GM18502 (cell line): ENCODE data around the gene LAMC1.

Experiments used
- ATAC-seq: cut with Tn5 transposase; IDR thresholded peaks from one replicate; pipeline ENCODE4 v1.9.1; 2021; ENCODE audit warnings: mild to moderate bottlenecking; ENCODE audit not compliant: unreplicated experiment, poor library complexity

LAMC1 gene

DNA sequence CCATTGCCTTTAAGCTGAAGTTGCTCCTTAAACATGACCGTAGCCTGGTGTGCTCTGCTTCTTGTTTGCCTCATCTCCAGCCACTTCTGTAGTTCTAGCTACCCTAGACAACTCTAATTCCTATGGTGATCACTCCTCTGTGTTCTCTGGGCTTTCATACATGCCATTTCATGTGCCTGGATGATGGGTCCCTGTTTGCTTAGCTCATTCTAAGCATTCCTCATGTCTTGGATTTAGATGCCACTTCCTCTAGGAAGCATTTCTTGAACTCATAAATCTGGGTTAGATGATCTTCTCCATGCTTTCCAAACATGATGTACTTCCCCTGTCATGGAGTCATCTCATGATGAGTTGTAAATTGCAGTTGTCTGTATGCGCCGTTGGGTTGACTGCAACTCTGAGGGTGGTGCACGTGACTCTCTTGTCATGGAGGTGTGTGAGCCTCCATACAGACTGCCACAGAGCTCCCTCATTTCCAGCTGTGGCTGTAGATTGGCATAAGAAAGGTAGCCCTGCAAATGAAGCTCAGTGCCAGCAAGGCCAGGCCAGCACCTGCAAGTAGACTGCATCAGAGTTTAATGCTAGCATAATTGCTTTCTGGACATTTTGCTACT is 77.2 kb downstream of the LAMC1 start:
- no peak for ATAC-seq

DNA sequence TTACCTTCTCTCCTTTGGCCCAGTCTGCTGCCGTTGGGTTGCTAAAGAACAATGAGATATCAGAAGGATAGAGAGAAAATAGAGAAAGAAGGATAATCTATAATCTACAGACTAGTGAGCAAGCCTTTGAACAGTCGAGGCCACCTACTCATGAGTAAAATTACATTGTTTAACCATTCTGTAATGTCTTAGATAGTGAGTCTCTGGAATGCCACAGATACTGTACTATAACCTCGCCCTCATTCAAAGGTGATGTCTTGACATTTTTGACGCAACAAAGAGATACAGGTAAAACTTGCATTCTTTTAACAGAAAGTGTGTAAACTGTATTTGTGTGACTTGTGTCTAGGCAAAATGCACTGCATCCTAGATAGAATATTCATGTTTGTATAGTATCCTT is 77.9 kb downstream of the LAMC1 start:
- no peak for ATAC-seq

DNA sequence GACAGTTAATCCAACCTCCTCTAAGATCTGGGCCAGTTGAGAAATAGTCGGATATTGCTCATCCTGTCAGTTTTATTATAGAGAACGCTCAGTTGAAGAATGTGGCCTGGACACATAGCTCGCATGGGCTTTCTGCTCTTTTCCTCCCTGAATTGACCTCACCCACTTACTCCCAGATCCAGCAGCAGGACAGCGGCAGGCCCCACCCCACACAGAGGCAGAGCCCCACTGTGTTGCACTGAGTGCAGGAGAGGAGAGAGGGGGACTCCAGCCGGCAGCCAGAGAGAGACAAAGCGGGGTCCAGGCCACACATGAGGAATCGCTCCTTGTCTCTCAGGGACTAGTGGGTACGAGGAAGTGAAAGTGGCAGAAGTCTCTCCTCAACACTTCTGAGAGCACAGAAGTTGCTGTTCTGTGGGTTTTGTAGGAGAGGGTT is 78.6 kb downstream of the LAMC1 start:
- peak; percentile 68 for ATAC-seq

DNA sequence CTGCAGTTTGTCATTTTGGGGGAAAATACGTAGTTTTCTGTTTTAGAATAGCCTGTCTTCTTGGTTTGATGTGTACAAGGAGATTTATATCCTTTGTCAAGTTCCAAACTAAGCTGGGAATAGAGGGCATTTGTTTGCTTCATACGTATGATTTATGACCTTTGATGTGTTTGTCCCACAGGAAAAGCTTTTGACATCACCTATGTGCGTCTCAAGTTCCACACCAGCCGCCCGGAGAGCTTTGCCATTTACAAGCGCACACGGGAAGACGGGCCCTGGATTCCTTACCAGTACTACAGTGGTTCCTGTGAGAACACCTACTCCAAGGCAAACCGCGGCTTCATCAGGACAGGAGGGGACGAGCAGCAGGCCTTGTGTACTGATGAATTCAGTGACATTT is 79.9 kb downstream of the LAMC1 start:
- no peak for ATAC-seq

DNA sequence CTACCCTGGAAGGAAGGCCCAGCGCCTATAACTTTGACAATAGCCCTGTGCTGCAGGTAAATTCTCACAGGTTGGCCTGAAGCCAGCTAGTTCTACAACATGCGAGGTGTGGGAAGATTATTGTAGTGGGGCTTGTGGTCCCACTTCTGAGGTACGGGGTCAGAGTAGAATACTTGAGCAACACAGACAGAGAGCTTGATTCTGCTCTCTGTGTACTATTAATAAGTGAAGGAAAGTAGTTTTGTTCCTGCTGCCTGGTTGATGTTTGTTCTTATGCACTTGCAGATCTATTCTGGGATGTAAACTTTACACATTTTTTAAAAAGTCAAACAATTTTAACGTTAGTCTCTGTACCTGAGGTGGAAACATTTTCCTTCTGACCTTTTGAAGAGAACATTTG is 80.4 kb downstream of the LAMC1 start:
- ATAC-seq, result no peak

DNA sequence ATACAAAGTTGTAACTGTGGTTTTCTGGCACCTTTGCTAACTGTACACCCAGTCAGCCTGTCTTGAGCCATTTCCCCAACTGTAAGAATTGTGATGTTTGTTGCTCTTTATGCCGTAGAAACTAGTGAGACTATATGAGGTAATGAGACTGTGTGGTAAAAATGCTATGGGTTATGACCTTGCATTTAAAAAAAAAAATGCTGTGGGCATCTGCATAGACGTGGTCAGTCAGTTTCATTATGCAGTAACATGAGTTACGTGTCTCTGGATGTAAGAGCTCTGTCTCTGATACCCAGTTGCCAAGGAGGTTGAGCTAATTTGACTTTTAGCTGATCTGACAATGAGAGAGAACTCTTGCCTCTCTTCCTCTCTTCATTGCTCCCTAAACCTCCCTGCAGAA is 82.2 kb downstream of the LAMC1 start:
- ATAC-seq, result no peak

DNA sequence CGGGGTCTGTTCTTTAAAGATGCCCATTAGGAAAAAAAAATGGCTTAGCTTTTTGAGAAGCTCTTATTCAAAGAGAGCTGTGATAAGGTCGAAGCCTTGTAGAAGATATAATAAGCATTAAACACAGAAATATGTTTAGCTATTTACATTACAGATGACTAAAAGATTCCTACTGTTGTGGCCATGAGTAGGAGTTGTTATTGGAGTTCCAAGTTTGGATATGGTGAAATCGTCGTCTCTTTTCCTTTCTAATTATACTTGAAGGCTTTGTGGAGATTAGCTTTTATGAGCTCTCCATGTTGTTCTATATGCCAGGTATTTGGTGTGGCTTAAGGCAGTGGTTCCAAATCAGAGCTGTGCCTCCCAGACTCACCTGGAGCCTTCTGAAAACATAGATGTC is 82.9 kb downstream of the LAMC1 start:
- no peak for ATAC-seq

DNA sequence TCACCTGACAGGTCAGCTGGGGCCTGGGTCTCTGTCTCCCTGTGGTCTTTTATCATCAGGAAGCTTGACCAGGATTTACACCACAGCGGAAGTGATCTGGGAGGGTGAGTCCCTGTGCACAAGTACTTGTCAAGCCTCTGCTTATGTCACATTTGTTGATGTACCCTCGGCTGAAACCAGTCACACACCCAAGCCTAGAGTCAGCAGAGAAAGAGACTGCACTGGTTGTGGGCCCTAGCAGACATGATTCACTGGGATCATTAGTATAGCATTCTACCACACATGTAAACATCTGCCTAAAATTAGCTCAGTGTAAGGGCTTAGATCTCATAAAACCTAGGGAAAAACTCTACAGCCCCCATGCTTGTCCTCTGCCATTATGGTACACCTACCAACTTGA is 83.5 kb downstream of the LAMC1 start:
- ATAC-seq, result no peak

DNA sequence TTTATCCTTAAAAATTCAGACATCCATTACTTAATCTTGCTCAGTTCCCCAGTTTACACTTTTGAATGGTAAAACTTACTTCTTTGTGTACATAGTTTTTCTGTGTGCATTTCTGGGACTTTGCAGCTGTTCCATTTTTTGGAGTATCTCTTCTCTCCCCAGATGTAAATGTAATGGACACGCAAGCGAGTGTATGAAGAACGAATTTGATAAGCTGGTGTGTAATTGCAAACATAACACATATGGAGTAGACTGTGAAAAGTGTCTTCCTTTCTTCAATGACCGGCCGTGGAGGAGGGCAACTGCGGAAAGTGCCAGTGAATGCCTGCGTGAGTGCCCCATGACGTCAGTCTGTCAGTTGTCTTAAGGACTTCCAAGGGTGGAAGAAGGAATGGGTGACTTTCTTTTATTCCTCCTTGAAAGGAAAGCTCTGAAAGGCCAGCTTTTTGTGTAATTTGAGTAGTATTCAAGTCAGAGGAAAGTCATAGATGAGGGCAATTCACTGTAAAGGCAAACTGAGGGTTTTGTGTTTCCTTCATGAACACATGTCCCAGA is 87.2 kb downstream of the LAMC1 start:
- ATAC-seq, result no peak

DNA sequence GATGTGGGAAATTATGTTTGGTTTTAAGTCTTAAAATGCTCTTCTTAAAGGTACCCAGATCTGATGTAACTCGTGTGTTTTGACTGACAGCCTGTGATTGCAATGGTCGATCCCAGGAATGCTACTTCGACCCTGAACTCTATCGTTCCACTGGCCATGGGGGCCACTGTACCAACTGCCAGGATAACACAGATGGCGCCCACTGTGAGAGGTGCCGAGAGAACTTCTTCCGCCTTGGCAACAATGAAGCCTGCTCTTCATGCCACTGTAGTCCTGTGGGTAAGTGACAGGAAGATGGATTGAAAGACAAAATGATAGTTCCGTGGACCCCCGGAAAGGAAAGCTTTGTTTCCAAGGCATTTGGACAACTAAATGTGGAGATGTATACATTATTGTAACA is 91.2 kb downstream of the LAMC1 start:
- no peak for ATAC-seq

DNA sequence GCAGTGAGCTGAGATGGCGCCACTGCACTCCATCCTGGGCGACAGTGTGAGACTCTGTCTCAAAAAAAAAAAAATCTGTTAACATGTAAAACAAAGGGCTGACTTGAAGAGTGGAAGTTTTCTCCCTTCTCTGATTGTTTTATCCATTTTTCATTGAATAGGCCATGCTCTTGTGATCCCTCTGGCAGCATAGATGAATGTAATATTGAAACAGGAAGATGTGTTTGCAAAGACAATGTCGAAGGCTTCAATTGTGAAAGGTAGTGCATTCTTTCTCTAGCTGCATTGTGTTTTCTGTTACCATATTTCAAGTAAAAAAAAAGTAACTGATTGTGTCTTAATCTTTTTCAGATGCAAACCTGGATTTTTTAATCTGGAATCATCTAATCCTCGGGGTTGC is 93.2 kb downstream of the LAMC1 start:
- no peak for ATAC-seq

DNA sequence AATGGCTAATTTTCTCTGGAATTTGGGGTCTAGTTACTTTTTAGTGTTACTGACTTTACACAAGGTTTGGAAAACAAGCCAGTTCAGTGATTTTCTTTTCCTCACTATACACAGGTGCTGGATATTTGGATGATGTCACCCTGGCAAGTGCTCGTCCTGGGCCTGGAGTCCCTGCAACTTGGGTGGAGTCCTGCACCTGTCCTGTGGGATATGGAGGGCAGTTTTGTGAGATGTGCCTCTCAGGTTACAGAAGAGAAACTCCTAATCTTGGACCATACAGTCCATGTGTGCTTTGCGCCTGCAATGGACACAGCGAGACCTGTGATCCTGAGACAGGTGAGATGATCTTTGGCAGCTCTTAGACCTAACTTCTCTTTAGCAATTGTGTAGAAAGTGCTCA is 98.4 kb downstream of the LAMC1 start:
- no peak for ATAC-seq

DNA sequence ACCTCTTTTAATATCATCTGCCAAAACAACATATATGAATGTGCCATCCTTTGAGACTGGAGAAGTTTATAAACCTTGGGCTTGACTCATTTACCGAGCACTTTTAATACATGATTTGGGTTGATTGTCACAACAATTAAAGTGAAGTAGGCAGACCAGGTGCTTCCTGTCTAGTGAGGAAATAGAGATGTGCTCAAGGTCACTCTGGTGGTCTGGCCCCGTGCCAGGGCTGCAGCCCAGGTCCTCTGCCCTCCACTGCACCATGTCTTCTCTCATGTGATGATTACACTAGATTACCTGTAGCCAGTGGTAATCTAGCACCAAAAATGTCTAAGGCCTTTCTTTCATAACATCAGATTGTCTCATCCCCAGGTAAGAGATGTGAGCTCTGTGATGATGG is 101.0 kb downstream of the LAMC1 start:
- no peak for ATAC-seq

DNA sequence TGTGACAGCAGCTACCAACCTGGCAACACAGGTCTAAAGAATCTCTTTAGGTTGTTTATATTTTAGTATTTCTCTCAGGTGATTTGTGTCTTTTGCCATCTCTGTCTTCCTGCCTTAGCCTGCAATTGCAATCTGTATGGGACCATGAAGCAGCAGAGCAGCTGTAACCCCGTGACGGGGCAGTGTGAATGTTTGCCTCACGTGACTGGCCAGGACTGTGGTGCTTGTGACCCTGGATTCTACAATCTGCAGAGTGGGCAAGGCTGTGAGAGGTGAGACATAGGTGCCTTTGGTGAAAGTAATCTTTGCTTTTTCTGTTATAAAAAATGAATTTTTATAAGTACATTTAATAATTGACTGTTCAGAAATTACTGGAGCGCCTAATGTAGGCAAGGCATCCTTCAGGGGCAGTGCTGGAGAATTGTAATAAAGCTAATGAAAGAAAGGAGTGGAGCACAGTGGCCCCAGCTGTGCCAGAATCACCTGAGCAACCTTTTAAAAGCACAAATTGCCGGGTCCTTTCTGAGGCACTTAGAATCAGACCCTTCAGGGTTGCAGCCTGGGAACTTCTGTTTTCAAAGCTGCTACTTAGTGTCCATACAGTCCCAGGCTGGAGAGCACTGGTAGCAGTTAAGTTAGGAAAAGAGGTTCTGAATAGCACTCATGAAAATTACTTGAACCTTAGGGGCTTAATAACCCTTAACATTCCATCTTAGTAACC is 102.2 kb downstream of the LAMC1 start:
- no peak for ATAC-seq

DNA sequence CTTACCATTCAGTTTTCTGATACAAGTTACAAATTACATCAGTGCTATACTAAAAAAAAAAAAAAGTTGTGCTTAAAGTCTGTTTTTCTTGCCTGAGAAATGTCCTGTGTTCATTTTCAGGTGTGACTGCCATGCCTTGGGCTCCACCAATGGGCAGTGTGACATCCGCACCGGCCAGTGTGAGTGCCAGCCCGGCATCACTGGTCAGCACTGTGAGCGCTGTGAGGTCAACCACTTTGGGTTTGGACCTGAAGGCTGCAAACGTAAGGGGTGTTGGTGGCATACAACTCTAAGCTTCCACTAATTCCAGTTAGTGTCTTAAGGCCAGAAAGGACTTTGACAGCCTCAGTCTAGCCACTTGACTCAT is 102.8 kb downstream of the LAMC1 start:
- ATAC-seq, result no peak

DNA sequence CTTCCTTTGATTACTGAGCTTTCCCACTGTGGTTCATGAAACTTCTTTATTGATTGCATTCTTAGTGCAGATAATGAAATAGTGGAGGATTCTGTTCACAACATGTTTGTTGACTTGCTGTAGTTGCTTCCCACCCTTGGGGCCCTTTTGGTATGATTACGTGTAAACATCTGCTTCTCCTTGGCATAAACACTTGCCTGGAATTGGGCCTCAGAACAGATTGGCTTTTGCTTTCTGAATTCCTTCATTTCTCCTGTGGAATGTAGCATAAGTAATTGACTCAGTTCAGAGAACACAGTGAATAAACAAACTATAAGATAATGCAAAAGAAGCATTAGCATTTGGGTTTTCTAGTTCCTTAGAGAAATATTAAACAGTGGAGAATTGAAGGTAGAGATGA is 103.3 kb downstream of the LAMC1 start:
- ATAC-seq, result no peak

DNA sequence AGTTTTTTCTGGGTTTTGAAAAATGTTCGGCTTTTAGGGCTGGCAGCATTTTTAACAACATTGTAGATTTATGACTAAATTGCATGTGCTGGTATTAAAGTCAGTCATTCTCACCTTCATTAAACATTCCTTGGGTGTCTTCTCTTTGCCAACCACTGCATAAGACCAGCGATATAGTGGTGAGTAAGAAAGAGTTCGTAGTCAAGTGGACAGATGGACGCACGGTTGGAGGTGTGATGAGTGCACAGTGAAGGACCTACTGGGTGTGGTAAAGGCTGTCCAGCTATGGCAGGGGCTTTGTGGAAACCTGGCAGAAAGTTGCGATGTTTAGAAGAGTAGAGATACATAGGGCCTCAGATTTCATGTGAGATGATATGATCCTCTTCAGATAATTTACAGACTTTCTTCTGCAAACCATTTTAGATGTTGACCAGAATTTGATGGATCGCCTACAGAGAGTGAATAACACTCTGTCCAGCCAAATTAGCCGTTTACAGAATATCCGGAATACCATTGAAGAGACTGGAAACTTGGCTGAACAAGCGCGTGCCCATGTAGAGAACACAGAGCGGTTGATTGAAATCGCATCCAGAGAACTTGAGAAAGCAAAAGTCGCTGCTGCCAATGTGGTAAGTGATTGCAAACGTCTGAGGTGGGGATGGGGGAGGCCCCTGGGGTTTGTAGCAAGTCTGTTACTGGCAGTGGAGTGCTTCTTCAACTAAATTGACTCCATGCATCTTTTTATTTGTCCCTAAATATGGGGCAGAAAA is 106.9 kb downstream of the LAMC1 start:
- ATAC-seq, result no peak

DNA sequence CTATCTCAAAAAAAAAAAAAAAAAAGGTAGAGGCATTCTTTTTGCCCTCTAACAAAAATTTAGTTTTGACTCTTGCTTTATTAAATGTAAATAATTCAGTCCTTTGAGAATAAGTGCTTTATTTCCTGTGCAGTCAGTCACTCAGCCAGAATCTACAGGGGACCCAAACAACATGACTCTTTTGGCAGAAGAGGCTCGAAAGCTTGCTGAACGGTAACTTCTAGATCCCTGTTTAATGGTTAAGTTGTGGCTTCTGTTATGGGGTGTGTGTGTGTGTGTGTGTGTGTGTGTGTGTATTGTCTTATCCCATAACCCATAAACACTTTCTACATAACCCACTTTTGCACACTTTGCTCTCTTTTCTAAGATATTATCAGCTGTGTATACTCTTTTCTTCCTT is 107.9 kb downstream of the LAMC1 start:
- ATAC-seq, result no peak

DNA sequence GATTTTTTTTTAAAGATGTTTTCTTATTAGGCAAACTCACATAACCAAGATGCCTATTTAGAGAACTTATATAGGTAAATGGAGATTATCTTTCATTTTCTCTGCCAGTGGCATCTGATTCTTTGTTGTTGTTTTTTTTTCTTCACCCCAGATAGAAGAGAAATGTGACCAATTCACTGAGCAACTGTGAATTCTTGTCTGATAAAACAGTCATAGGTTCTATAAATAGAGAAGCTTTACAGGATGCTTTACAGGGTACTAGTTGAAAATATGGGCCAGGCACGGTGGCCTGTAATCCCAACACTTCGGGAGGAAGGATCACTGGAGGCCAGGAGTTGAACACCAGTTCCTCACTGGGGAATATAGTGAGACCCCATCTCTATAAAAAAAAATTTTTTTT is 112.1 kb downstream of the LAMC1 start:
- ATAC-seq, result no peak

DNA sequence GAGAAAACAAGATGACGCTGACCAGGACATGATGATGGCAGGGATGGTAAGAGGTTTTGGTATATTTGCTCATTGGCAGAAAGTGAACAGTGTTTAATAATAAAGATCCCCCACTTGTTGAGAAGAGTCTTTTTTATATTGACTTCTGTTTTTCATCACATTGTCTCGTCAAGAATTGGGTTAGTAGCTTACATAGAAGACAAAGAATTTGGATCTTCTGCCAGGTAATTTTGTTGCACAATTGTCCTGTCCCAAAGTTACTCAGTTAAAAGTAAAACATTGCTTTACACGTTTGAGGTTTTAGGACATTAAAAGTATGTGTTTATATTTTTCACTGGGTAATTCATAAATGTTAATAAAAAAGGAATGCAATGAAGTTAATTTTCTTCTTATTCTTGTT is 114.6 kb downstream of the LAMC1 start:
- no peak for ATAC-seq

DNA sequence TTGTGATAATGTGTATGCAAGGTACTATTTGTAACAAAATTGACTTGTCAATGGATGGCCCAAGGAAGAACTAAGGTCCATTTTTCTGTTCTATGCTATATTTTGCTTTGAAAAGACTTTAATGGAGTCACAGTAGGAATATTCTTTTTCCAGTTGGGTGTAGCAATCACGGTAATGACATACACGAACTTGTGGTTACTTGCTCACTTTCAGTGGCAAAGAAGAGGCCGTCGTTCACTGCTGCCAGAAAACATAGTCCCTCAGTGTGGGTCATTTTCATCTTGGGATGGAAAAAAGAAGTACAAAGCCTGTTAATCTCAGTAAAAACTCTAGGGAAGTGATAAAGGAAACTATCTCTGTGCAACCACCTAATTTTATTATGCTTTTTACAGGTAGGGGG is 115.1 kb downstream of the LAMC1 start:
- no peak for ATAC-seq
